Measurements from ENCODE around the gene GOLGA1. TPM values are rescaled to one million over a fixed set of nuclear protein-coding genes. Genes with fewer than 3 reads are reported as not detected.

Gene GOLGA1
- total RNA-seq, 1 experiment from 2014 or later = 18.9 TPM

GRCh38 chr9:124853605-124854143 lies 87.2 kb downstream of the GOLGA1 start:
- intact Hi-C loops (cut with micrococcal nuclease; ENCODE audit: unreplicated experiment) = loop anchor here (2.0 kb wide), 1 partner anchor 35 kb away; no protein-coding TSS in a partner anchor
- peaks cover 56% of the 10 kb centered on the region for H3K36me3 Mint-ChIP-seq (ENCODE audit: insufficient read depth, unreplicated experiment)
- H3K4me3 ChIP-seq (ENCODE audit: low read depth, low read length) = peak overlapping the region; percentile 47
- H3K27me3 ChIP-seq (replicated peaks; ENCODE audit: control insufficient read depth, insufficient read depth, low read length) = no peaks in the 10 kb centered on the region
- peaks cover 7% of the 10 kb centered on the region; the same call in 1 of the 2 replicates for H3K4me1 ChIP-seq
- BruUV-seq (replicated peaks) = no TSS peak
- H3K9me3 Mint-ChIP-seq (ENCODE audit: unreplicated experiment) = no peaks in the 10 kb centered on the region
- peaks cover 6% of the 10 kb centered on the region for H3K4me1 Mint-ChIP-seq (ENCODE audit: low read depth, unreplicated experiment)
- no peaks in the 10 kb centered on the region for H3K9me3 ChIP-seq
- H3K4me3 Mint-ChIP-seq (ENCODE audit: unreplicated experiment) = peak overlapping the region; percentile 75
- ChIA-PET CTCF (interaction anchor here (0.6 to 11.7 kb wide), 22 partner anchors 8 to 471 kb away, joined by 3 to 325 read pairs (median 8); partner anchors contain the start of genes ARPC5L, HSPA5, NR6A1 and OLFML2A), POLR2A (interaction anchor here (0.6 to 1.4 kb wide), 2 partner anchors 8 to 82 kb away, joined by 3 to 9 read pairs; partner anchors contain the start of genes ARPC5L and RPL35)
- H3K27ac Mint-ChIP-seq (ENCODE audit: unreplicated experiment) = peak overlapping the region; percentile 76
- H3K36me3 ChIP-seq (ENCODE audit: control insufficient read depth, insufficient read depth, low read length) = peaks cover 1% of the 10 kb centered on the region; the same call in 1 of the 2 replicates
- DNase-seq = no peak
- no peak for TF ChIP-seq CTCF (IDR thresholded peaks at IDR 0.05; ENCODE audit: insufficient read depth in 1 of 2, low read depth in 1 of 2, low read length in 1 of 2, severe bottlenecking in 1 of 2, unreplicated experiment in 1 of 2)
- no peaks in the 10 kb centered on the region for H3K27me3 Mint-ChIP-seq (ENCODE audit: insufficient read depth, unreplicated experiment)

GRCh38 chr9:124852829-124853531 lies 87.9 kb downstream of the GOLGA1 start, which contains the start of gene WDR38:
Gene WDR38 (plus strand): TSS chr9:124853460. CDS start chr9:124853532, 72 bp downstream.
- Mint-ChIP-seq H3K4me1 (ENCODE audit: low read depth, unreplicated experiment) (peaks cover 6% of the 10 kb centered on the region), H3K27ac (ENCODE audit: unreplicated experiment) (peak within 1 kb of the TSS; percentile 76), H3K9me3 (ENCODE audit: unreplicated experiment) (no peaks in the 10 kb centered on the region), H3K36me3 (ENCODE audit: insufficient read depth, unreplicated experiment) (peaks cover 49% of the 10 kb centered on the region), H3K4me3 (ENCODE audit: unreplicated experiment) (peak within 1 kb of the TSS; percentile 75), H3K27me3 (ENCODE audit: insufficient read depth, unreplicated experiment) (no peaks in the 10 kb centered on the region)
- no peaks in the 10 kb centered on the region for H3K9me3 ChIP-seq
- H3K36me3 ChIP-seq (ENCODE audit: control insufficient read depth, insufficient read depth, low read length) = no peaks in the 10 kb centered on the region; the same call in 1 of the 2 replicates
- CTCF ChIA-PET = interaction anchor here (0.5 to 11.7 kb wide), 30 partner anchors 8 to 472 kb away, joined by 3 to 325 read pairs (median 4); partner anchors contain the start of genes ARPC5L, HSPA5, NR6A1 and OLFML2A
- BruUV-seq (replicated peaks) = no TSS peak
- peak within 1 kb of the TSS; percentile 47 for H3K4me3 ChIP-seq (ENCODE audit: low read depth, low read length)
- no peaks in the 10 kb centered on the region for H3K27me3 ChIP-seq (replicated peaks; ENCODE audit: control insufficient read depth, insufficient read depth, low read length)
- POLR2A ChIA-PET = interaction anchor here (0.5 to 1.4 kb wide), 5 partner anchors 9 to 326 kb away, joined by 3 to 9 read pairs (median 3); partner anchors contain the start of genes ARPC5L and RPL35
- H3K4me1 ChIP-seq = peaks cover 7% of the 10 kb centered on the region; the same call in 1 of the 2 replicates
- intact Hi-C loops (cut with micrococcal nuclease; ENCODE audit: unreplicated experiment) = loop anchor here (1.0 to 2.0 kb wide), 4 partner anchors 34 to 141 kb away; no protein-coding TSS in a partner anchor
- peak; percentile 78 to 99 for TF ChIP-seq CTCF (IDR thresholded peaks at IDR 0.05; ENCODE audit: insufficient read depth in 1 of 2, low read depth in 1 of 2, low read length in 1 of 2, severe bottlenecking in 1 of 2, unreplicated experiment in 1 of 2)
- DNase-seq = peak; percentile 83 to 85

Measured in Caco-2 (cell line).